GOT3 (cell line): Measurements from ENCODE around the gene IQSEC1.

Source experiments
- DNase-seq: peaks from one replicate; lab custom pipeline; 2025; ENCODE audit warnings: mixed read lengths; lab: John Stamatoyannopoulos, UW

Gene IQSEC1

DNA sequence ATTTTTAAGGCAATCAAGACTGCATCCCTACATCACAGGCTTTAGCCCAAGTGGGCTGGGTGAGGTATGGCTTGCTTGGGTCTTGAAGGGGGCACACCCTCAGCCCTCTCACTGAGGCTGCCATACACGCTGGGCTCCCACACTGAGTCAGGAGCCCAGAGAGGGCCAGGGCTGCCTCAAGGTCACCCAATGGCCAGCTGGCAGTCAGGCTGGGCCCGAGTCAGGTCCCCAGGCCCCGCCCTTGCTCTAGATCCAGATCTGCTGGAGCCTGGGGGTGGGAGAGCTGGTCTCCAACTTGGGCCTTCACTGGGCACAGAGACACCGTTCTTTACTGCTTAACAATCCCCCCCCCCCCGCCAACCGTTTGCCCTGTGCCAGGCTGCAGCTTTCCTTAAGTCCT is 88.1 kb downstream of the IQSEC1 start:
- no peak for DNase-seq

DNA sequence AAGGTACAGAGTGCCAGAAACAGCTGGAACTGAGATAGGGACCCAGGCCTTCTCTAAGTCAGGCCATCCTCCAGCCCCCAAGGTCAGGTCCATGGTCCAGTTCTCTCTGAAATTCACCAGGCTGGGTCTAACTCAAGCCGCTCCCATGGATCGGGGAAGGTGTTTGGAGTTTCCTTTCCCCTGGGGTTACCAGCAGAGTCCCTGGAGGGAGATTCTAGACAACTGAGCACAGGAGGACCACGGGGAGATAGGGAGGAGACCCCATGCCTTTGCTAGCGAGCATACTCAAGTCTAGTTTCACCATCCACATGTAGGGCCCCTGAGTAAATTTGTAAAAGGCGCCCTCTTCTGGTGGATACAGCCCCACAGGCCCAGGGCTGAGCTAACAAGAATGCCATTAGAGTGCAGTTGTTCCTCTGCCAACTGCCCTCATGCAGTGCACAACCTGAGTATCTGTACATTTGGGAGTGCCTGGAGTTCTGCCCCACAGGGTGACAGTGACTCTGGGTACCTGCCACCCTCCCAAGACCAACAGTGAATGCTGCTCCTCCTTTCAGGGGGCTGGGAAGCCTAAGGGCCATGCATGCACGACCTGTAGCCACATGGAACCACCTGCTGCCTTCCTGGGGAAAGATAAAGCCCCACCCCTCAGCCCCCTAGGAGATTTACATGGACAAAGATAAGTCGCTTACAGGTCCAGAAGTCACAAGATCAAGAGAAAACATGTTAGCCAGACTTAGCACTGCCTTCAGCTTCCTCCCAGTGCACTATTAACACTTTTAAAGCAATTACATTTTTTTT is 89.0 kb downstream of the IQSEC1 start:
- no peak for DNase-seq

DNA sequence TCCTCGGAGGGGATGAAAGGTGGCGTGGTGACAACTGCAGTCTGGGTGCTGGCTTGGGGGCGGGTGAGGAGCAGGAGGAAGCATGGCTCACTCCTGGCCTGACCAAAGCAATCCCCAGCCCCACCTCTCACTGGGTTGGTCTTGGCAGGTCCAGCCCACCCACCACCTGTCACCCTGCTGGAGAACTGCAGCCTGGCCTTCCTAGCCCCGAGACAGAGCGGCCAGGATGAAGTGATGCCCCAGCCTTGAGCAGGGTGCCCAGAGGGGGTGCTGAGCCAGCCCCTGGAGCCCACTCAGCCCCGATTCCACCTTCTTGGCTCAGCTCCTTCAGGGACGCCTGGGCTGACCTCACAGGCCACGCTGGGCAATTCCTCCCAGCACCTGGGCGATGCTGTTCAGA is 89.9 kb downstream of the IQSEC1 start:
- DNase-seq: no peak

DNA sequence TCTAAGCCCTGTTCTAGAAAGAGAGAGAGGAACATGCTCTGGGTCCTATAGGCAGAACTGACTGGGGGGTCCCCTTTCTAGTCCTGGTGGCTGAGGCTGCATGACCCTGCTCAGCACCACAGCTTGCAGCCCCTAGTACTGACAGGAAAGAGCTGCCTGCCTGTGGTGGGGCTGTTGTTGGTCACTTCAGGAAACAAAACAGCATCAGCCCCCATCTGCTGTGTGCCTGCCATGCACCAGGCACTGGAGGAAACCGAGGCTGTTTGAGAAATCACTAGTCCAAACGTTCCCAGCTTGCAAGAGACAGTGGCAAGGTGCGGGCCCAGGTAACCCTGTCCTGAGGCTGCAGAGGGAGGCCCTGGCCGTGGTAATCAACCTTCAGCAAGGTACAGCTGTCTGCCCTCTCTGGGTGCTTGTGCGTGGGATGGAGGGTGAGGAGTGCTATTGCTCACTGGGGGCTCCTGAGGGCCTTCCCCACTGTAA is 90.6 kb downstream of the IQSEC1 start:
- no peak for DNase-seq

DNA sequence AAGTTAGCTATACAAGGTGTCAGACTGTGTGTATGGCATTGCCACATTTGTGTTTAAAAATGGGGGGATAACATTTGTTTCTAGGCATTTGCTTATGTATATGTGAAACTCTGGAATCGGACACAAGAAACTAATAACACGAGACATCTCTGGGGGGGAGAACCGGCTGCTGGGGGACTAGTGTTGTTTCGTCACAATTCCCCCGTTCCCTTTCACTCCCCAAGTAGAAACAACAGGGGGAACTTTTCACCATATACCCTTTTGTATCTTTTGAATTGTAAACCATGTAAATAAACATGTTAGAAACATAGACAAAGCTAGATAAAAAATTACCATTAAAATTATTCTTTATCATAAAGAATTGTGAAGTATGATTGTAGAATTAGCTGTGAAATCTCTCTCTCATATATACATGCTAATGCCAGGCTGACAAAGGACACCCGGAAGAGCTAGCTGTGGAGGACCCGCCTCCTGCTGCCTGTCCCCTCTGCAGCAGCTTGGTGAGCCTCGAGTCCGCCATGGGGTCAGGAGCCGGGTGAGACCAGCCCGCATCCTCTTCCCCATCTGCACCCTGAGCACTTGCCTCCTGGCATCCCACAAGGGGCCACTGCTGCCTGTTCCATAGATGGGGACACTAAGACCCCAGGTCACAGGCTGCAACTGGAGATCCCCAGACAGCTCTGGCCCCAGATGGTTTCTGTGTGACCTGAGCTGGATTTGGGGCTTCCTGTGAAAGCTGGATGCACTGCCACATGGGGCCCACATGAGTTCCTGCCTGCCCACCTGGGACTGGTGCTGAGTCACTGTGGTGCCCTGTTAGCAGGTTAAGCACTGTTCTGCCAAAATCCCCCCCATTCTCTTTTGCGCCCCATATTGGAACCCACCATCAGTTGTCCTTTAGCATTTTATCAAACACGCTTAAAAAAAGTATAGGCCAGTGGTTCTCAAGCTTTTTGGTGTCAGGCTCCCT is 91.6 kb downstream of the IQSEC1 start:
- no peak for DNase-seq

DNA sequence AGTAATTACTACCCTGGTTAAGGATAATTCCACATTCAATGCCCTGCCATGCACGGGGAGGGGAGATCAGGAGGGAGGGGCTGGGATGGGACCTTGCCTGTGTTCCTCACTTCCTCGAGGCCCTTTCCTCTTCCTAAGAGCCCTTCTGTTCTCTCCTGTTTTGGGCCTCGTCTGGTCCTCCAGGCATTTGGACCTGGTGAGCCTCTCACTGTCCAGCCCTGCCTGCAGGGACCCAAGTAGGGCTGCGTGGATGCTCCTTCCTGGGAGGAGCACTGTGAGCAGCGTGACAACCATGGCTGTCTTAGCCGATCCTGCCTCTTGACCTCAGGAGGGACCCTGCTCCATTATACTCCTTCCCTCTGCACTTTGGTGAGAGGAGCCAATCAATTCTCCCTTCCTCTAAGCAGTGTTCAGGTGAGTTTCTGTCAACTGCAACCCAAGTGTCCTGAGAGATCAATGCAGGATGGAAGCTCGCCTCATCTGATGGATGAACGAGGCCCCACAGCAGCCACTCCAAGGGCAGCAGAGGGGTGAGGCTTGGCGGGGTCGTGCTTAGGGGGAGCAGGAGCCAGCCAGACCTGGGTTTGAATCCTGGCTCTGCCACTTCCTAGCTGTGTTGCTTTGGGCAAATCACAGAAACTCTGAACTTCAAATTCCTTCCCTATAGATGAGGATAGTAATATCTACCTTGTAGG is 92.5 kb downstream of the IQSEC1 start:
- DNase-seq: no peak

DNA sequence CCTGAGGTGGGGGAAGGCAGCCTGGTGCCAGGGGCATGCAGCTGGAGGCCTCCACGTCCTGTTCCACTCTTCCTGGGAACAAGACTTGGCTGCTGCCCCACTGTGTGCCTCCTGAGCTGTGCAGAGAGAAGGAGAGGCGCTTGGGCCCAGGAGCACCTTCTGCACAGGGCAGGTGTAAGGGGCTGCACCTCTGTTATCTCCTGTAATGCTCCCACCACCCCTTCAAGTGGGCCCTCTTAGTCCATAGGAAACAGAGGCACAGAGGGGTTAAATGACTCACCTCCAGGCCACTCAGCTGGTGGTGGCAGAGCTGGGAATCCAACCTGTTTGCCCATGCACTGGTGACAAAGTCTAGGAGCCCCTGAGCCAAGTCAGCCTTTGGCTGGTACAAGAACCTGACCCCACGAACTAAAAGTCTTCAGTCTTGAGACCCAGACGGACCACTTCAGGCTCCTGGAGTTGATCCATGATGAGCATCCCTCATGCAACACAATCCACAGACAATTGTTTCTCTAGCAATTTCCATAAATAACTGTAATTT is 93.2 kb downstream of the IQSEC1 start:
- no peak for DNase-seq

DNA sequence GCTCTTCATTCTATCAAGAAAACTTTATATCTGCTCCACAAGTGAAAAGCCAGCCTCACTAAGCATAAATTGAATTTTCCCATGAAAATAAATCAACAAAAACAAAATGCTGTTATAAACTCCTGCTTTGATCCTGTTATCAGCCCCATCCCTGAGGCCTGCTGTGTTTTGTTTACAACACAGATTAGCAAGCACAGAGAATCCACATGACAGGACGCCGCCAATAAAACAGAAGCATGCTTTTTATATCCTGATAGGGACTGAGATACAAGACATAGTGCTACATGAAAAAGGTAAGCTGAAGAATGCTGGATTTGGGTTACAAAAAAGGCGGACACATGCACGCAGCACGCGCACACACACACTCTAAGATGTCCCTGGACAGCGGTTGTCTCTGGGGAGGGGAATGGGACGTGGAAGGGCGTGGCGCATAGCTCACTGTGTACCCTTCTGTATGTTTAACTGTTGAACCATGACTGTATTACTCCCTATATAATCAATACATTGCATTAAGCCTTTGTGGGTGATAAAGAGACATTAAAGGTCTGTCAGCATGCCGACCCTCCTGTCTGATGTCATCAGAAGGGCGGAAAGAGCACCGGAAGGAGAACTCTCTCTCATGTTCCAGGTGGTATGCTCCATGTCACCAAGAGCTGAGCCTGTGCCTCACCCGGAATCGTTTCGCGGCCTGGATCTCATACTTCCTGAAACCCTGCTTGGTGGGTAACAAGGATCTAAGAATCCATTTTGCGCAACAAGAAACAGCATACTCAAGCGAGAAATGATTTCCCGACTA is 93.9 kb downstream of the IQSEC1 start:
- no peak for DNase-seq

DNA sequence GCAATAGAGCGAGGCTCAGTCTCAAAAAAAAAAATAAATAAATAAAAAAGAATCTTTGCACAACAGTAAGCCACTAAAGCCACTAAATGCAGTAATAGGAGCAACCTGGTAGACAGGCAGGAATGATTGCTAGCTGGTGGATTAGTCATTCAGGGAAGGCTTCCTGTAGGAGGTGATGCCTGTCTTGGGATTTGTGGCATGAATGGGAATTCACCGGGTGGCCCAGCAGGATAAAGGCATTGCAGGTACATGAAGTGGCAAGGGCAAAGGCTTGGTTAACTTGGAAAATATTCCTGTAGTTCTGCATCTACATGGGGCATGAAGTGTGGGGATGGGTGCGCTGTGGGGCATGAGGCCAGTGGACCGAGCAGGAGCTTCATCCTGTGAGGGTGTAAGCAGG is 94.5 kb downstream of the IQSEC1 start:
- no peak for DNase-seq

DNA sequence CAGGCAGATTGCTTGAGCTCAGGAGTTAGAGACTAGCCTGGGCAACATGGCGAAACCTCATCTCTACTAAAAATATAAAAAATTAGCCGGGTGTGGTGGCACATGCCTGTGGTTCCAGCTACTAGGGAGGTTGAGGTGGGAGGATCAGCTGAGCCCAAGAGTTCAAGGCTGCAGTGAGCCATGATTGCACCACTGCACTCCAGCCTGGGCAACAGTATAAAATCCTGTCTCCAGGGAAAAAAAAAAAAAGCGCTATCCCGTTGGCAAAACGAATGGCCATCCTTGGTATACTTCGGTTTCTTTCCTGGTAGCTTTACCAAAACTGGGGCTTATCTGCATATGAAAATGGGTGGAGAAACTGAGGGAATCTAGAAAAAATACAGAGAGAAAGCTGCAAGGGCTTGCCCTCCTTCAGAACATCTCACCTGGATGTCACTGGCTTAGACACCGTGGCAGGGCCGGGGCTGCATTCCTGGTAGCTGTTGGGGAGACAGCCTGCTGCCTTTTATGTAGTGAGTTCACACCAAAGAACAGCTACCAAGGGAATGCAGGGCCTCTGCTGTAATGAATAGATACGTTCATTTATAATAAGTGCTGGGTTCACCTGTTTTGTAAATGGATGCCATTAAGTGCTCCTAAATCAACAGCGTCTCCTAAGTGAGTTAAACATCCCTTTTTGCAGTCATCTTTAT is 96.0 kb downstream of the IQSEC1 start:
- no peak for DNase-seq

DNA sequence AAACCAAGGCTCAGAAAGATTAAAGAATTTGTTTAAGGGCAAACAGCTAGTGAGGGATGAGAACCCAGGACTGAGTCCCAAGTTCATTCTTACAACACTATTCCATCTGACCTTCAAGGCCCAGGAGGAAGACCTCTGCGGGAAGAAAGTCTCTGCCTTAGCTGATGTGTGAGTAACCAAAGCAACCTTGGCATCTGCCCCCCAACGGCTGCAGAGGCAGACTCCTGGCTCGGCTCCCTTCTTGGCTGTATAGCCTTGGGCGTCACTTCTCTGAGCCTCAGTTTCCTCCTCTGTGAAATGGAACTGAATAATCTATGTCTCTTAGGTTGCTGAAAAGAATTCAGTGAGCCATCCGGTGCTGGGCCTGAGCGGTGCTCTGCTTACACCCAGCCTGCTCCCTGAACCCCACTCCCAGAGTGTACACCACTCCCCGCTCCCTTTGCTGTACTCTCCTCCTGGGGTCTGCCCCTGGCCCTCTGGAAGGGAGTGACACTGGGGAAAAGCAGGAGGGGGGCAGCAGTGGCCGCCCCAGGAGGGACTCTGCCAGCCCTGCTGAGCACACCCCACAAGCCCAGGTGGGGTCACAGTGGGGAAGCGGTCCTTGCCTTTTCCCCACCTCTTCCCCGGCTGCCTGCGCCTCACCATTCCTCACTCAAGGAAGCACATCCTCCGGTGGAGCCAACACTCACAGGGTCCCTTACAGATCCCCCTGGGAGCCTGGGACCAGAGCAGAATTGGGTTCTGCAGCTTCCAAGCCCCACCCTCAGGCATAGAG is 97.3 kb downstream of the IQSEC1 start:
- no peak for DNase-seq

DNA sequence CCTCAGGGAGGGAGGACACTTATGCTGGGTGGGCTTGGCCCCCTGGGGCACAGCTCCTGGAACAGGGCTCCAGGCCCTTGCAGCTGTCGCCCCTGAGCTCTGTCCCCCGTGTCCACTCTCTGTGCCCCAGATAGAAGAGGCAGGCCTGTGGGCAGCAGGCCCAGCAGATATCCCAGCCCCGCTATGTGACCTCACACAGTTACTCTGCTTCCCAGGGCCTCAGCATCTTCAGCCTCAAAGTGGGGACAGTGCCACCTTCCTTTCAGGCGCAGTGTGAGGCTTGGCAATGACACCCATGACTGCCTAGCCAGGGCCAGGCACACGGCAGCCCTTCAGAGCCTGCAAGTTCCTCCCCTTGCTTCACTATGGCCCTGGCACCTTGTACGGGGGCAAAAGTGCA is 98.4 kb downstream of the IQSEC1 start:
- DNase-seq: no peak

DNA sequence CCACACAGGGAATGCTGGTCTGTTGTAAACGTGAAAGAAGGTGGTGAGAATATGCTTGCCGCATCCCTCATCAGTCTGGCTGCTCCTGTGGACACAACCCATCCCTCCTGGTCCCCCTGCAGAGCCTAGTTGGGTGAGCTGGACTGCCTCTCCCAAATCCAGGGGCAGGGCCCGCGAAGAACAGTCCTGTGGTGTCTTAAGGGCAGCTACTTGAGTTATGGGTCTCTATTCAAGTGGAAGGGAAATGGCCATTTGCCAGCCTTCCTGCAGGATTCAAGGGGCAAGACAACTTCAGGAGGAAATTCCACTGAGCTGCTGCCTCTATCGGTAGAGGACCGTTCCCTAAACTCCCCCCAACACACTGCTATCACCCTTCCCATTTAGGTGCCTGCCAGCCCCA is 98.9 kb downstream of the IQSEC1 start:
- no peak for DNase-seq

DNA sequence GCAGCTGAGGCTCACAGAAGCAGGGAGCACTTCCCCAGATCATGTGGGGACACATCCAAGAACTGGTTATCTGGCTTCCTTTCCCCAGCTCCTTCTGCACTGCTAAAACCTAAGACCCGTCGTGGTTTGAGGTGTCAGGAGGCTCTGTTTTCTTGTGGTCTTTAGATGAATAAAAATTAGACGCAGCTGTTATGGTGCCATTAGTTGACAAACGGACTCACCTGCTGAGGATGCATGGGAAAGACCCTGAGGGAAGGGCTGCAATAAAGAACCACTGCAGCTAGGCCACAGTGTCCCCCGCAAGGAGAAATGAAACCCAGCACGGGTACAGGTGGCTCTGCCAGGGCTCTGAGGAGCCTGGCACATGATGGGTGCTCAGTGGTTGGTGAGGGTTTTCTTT is 99.4 kb downstream of the IQSEC1 start:
- no peak for DNase-seq

DNA sequence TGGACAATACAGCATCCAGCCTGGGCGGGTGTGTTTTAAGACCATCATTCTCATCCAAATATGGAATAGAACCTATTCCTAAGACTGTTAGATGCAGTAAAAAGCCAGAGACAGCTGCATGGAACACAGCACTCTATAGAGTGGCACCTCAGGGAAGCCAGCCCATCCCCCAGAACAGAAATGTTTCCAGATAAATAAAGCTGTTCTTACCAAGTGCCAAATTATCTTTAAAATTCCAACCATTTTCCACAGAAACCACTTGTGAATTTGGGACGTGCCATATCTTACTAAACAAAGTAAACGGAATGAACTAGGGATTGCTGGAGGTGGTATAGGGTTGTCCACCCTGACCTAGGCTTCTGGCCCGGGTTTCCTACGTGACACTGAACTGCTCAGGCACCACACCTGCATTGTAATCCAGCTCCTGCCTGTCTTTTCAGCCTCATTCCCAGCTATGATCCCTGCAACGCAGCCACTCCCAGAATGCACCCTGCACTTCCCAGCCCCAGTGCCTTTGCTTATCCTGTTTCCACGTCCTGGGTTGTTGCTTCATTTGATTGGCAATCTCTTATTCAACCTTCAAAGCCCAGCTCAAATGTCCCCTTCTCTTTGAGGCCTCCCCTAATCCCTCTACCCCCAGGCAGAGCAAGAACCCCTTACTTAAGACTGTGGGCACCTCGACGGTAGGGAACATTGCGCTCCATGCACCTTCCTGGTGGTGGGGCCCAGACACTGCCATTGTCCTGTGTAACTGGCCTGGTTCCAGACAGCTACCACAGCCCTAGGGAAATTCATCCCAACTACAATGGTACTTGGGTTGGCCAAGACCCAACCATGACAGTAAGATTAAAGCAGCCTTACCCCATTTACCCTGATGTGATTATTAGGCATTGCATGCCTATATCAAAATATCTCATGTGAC is 100.2 kb downstream of the IQSEC1 start:
- no peak for DNase-seq

DNA sequence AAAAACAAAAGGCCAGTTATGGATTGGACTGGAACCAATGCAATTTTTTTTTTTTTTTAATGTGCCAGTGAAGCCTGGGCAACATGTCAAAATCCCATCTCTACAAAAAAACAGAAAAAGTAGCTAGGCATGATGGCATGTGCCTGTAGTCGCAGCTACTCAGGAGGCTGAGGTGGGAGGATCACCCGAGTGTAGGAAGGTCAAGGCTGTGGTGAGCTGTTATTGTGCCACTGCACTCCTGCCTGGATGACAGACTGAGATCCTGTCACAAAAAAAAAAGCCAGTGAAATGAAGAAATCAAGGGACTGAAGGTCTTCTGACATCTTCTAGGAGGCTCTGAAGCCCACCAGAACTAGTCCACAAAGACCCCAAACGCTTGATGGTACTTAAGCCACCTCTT is 101.2 kb downstream of the IQSEC1 start:
- no peak for DNase-seq

DNA sequence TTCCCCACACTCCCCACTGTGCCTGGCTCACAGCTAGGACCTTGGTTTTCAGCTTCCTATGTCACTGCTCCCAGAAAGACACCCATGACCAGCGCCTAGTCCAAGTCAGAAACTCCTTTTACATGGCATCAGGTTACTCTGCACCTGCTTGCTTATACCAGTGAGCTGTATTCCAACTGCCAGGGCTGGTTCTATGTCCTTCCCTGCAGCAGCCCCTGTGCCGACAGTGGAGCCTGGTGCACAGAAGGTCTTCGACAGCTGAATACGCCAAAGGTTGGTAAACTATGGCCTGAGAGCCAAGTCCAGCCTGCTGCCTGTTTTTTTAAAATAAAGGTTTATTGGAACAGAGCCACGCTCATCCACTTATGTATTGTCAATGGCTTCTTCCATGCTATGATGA is 102.5 kb downstream of the IQSEC1 start:
- no peak for DNase-seq

DNA sequence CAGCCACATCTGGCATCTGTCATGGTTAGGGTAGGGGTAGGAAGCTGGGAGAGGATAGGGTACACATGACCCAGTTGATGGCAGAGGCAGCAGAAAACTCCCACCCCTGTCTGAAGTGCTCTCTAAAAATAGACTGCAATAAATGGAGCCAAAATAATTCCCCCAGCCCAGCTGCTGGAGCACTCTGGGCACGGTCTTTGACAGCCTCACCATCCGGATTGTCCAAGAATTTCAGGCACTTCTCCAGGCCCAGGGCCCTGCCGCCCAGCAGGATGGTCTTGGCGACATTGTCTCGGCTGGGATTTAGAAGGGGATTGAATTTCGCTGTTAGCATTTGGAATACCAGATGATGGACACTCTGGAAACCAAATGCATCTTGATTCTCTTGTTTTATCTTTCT is 103.7 kb downstream of the IQSEC1 start:
- no peak for DNase-seq

DNA sequence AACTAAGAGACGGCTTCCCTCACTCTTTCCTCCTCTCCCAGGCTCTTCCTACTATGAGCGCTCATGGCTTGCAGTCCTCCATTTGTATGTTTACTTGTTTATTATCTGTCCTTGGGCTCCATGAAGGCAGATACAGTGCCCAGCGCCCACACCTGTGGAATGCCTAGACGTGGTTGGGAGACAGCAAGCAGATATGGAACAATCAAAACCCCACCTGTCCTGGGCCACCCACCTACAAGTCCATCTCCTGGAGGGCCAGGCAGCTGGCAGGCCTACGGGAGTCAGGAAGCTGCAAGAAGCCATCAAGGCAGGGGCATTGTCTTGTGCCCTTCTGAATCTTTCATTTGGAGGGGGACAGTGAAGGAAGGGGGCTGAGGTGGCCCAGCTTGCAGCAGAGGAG is 104.7 kb downstream of the IQSEC1 start:
- no peak for DNase-seq
